Liver (tissue), 3 donors: ENCODE results near the gene RASL10A.

ENCODE experiments used
- CTCF ChIP-seq: fragments of 150-350 bp; IDR thresholded peaks from 2 replicates; pipeline ENCODE4 v1.5.1; 2017; ENCODE audit warnings: improper control_type of control experiment, low read depth, low read length; ENCODE audit not compliant: missing input control
- HNF4G ChIP-seq: IDR thresholded peaks from 2 replicates; pipeline ENCODE4 v1.6.1; 2016; ENCODE audit warnings: antibody characterized with exemption
- JUND ChIP-seq, 2 donors: IDR thresholded peaks; 2 replicates each; pipeline ENCODE4 v1.6.1; 2016; ENCODE audit warnings: antibody characterized with exemption in 2 of 2
- NR2F2 ChIP-seq: IDR thresholded peaks from 2 replicates; pipeline ENCODE4 v1.6.1; 2016; ENCODE audit warnings: antibody characterized with exemption
- RAD21 ChIP-seq, 2 donors: IDR thresholded peaks; 2 replicates each; pipeline ENCODE4 v1.6.1; 2016; ENCODE audit warnings: antibody characterized with exemption in 2 of 2, mild to moderate bottlenecking in 2 of 2
- SP1 ChIP-seq: IDR thresholded peaks from 2 replicates; pipeline ENCODE4 v1.6.1; 2018; ENCODE audit warnings: antibody characterized with exemption, mild to moderate bottlenecking
- TAF1 ChIP-seq: conservative IDR thresholded peaks from 2 replicates; pipeline ENCODE4 v1.6.1; 2016; ENCODE audit warnings: antibody characterized with exemption, mild to moderate bottlenecking
- YY1 ChIP-seq: IDR thresholded peaks from 2 replicates; pipeline ENCODE4 v1.6.1; 2016; ENCODE audit warnings: antibody characterized with exemption, mild to moderate bottlenecking
- TF ChIP-seq, protein P1 (sequence below): IDR thresholded peaks from 2 replicates; pipeline ENCODE4 v1.6.1; 2016; ENCODE audit warnings: antibody characterized with exemption, mild to moderate bottlenecking
- donor health status: healthy.
- donor health status: healthy.

DNA sequence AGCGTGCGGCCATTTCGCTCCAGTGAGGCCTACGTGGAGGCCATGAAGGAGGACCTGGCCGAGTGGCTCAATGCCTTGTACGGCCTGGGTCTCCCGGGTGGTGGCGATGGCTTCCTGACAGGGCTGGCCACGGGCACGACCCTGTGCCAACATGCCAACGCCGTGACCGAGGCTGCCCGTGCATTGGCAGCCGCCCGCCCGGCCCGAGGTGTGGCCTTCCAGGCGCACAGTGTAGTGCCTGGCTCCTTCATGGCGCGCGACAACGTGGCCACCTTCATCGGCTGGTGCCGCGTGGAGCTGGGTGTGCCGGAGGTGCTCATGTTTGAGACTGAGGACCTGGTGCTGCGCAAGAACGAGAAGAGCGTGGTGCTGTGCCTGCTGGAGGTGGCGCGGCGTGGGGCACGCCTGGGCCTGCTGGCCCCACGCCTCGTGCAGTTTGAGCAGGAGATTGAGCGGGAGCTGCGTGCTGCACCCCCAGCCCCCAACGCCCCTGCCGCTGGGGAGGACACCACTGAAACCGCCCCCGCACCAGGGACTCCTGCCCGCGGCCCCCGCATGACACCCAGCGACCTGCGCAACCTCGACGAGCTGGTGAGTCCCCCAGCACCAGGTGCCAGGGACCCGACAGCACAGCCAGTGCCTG lies 7.2 kb downstream of the RASL10A start:
- TF ChIP-seq YY1 (no peak), CTCF (no peak), TAF1 (no peak), RAD21 (IDR thresholded peaks at IDR 0.05) (no peak), JUND (IDR thresholded peaks at IDR 0.05) (no peak), SP1 (no peak), NR2F2 (no peak), HNF4G (no peak)
- TF ChIP-seq, protein P1, sequence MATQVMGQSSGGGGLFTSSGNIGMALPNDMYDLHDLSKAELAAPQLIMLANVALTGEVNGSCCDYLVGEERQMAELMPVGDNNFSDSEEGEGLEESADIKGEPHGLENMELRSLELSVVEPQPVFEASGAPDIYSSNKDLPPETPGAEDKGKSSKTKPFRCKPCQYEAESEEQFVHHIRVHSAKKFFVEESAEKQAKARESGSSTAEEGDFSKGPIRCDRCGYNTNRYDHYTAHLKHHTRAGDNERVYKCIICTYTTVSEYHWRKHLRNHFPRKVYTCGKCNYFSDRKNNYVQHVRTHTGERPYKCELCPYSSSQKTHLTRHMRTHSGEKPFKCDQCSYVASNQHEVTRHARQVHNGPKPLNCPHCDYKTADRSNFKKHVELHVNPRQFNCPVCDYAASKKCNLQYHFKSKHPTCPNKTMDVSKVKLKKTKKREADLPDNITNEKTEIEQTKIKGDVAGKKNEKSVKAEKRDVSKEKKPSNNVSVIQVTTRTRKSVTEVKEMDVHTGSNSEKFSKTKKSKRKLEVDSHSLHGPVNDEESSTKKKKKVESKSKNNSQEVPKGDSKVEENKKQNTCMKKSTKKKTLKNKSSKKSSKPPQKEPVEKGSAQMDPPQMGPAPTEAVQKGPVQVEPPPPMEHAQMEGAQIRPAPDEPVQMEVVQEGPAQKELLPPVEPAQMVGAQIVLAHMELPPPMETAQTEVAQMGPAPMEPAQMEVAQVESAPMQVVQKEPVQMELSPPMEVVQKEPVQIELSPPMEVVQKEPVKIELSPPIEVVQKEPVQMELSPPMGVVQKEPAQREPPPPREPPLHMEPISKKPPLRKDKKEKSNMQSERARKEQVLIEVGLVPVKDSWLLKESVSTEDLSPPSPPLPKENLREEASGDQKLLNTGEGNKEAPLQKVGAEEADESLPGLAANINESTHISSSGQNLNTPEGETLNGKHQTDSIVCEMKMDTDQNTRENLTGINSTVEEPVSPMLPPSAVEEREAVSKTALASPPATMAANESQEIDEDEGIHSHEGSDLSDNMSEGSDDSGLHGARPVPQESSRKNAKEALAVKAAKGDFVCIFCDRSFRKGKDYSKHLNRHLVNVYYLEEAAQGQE: no peak
